Ramos (cell line): Measurements from ENCODE around the gene CRYAA.
"Not testable (repeated sequence)": the region's sequence is repeated elsewhere in the genome, so short reads cannot be mapped to it uniquely, and the experiment has no call there.

ENCODE experiments used
- in situ Hi-C: fragments of 300-500 bp; cut with MboI; formaldehyde crosslinking; loops from one replicate; pipeline ENCODE4 v1.14.3; 2022; ENCODE audit warnings: low sequenced_read_pairs; ENCODE audit not compliant: unreplicated experiment

CRYAA gene

GRCh38 chr21:43176621-43177020 lies 7.8 kb downstream of the CRYAA start:
- in situ Hi-C loops: not testable (repeated sequence)

DNA sequence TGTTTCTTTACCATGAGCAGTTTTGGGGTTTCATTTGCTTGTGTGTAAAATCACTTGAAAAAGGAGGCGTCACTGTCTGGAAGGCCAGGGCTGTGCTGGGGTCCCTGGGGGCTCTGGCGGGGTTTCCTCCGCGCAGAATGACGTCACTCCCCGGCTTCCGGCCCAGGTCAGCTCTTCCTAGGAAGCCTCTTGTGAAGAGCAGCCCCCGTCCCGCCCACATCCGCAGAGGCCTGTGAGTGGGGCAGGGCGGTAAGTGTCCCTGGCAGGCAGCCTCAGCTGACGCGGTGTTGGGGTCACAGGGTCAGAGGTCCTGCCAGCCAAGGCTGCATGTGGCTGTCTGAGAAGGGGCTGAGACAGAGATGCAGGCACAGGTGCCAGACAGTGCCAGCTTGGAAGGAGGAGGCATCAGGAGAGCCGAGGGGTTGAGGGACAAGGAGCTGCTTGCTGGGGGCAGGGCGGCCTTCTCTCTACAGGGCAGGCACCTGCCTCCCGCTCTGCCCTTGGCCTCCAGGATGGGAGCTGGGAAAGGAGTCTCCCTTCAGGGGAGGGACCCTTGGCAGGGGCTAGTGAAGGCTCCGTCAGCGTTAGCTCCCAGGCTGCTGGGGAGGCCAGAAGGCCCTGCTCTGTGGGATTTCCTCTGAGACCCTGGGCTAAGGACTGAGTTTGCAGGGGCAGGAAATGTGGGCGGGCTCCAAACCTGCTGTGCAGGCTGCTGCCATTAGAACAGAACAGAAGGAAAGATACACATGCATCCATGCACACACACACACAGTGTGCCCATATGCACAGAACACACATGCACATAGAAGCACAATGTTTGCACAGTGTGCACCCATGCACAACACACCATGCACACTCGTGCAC lies 8.5 kb downstream of the CRYAA start:
- in situ Hi-C loops: not testable (repeated sequence)

DNA sequence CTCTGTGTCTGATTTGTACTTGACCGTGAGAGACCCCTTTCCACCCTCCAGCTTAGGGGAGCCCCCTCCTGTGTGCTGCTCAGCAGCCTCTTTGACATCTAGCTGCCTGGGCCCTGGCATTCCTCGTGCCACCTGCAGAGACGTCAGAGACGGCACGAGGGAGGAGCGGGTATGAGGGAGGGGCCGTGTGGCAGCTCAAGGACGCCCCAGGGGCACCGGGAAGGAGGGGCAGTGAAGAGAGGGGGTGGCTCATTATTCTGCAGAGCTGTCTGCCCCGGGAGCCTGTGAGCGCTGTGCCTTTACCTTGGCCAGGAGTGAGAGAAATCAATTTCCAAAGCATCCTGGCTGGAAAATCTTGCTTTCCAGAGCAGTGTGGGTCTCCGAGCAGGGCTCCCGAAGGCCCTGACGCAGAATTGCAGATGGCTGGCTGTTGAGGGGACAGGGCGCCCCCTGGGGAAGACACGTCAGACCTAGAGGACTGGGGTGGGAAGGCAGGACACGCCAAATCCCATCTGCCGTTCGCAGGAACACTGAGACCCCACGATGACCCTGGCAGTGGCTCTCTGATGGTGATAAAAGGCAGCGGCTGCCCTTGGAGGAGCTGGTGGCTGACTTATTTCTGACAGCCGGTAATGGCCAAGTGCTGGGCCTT lies 9.5 kb downstream of the CRYAA start:
- in situ Hi-C loops: not testable (repeated sequence)

DNA sequence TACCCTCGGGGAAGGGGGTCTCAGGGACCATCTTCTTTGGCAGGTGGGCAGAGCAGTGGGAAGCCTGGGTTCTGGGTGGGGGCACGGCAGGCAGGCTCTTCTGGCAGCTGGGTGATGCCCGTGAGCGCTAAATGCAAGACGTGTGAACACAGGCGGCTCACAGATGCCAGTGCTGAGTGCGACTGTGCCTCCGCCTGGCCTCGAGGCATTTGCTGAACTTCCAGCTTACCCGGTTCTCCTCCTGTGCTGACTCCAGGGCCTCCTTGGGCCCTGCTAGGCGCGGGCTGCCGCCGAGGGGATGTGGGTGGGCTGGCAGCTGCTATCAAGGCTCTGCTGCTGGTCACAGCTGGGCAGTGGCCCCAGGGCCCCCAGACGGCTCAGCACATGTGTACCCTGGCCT lies 12.2 kb downstream of the CRYAA start:
- in situ Hi-C loops: not testable (repeated sequence)

- in situ Hi-C loops: not testable (repeated sequence)
These were observed 18.5 kb downstream of the CRYAA start for GRCh38 chr21:43187268-43187667.

DNA sequence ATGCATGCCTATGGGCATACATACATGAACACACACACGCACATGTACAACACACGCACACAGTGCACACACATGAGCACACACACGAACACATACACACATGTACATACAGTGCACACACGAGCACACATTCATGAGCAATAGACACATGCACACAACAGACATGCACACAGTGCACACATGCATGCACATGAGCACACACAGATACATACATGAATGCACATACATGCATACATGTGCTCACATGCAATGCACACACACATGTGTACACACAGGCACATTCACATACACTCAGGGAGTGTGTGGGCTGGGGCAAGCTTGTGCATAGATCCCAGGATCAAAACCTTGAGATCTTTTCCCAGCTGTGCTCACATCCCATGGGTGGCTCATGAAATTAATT lies 18.9 kb downstream of the CRYAA start:
- in situ Hi-C loops: no loop called here

GRCh38 chr21:43188181-43188580 lies 19.4 kb downstream of the CRYAA start:
- in situ Hi-C loops: no loop called here

DNA sequence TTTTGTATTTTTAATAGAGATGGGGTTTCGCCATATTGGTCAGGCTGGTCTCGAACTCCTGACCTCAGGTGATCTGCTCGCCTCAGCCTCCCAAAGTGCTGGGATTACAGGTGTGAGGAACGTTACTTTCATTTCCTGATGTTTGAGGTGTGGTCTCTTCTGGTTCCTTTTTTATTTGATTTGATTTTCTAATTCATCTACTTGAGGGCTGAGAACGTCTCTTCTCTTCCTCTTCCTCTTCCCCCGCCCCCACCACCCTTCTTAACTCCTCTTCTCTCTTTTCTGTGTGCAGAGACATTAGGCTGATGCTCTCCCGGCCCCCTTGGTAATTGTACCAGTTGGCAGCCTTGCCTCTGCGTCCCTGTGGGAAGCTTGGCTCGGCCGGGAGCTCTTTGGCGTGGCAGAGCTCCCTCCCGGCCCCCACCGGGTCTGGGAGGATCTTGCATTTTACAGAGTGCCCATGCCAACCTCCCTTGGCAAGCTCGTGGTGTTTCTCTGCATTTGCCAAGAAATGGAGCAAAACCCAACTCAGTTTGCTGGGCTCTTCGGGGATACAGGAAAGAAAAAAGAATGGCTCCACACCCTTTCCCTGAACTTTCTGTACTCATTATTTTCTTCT lies 19.9 kb downstream of the CRYAA start:
- in situ Hi-C loops: no loop called here

DNA sequence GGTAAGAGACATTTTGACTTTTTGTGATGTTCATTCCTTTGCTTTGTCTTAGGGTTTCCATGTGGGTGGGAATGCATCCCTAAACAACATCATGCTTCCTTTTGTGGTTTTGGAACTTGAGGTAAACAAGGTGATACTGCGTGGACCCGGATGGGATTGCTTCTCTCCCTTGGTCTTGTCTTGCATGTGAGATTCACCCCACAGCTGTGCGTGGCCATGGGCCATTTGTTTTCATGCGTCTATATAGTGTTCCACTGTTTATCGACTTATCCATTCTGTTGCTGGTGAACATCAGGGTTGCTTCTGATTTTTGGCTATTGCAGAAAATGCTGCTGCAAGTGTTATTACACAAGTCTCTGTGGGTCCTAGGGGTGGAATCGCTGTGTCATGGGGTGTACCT lies 21.1 kb downstream of the CRYAA start:
- in situ Hi-C loops: no loop called here

DNA sequence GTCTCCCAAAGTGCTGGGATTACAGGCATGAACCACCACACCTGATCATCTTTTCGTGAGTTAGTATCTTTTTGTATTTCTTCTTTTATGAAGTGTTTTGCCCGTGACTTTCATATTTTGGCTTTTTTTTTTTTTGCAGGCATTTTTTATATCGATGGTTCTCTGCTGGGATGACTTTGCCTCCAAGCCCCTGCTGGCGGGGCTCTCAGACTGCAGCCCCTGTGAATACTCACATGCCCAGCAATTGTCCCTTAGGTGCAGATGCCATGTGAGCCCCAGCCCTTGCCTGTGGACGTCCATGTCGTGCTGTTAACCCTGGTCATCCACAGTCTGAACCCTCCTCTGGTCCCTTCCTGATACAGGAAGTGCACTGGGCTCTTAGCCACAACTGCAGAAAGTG lies 21.7 kb downstream of the CRYAA start:
- in situ Hi-C loops: no loop called here

DNA sequence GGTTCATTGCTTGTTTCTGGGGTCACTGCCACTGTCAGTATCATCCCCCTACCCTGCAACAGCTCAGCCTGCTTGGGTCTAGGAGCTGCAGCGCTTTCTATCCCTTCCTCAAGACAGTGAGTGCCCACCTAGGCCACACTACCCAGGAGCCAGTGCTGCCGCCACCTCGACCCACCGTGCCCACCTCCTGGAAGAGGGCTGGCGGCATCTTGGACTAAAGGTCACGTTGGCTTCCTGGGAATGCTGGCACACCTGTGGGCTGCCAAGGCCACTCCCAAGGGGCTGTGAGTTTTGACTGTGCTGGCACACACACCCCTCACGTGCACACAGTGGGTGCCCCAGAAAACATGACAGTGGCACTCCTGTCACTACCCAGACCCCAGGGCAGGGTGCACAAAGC lies 22.1 kb downstream of the CRYAA start:
- in situ Hi-C loops: no loop called here

GRCh38 chr21:43191521-43191920 lies 22.7 kb downstream of the CRYAA start:
- in situ Hi-C loops: no loop called here

DNA sequence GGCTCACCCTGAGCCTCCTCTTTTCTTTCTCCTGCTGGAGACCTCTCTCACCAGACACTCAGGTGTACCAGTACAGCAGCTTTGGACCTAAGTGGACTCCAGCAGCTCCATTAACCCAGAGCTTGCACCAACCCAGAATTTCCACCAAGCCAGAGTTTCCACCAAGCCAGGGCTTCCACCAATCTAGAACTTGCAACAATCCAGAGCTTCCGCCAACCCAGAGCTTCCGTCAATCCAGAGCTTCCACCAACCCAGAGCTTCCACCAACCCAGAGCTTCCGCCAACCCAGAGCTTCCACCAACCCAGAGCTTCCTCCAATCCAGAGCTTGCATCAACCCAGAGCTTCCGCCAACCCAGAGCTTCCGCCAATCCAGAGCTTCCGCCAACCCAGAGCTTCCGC lies 23.2 kb downstream of the CRYAA start:
- in situ Hi-C loops: no loop called here

- in situ Hi-C loops: no loop called here
These were observed 23.8 kb downstream of the CRYAA start for GRCh38 chr21:43192501-43193081.

- in situ Hi-C loops: no loop called here
These were observed 24.4 kb downstream of the CRYAA start for GRCh38 chr21:43193088-43193650.

GRCh38 chr21:43193651-43194302 lies 25.0 kb downstream of the CRYAA start:
- in situ Hi-C loops: no loop called here

- in situ Hi-C loops: no loop called here
These were observed 25.7 kb downstream of the CRYAA start for GRCh38 chr21:43194303-43195120.

DNA sequence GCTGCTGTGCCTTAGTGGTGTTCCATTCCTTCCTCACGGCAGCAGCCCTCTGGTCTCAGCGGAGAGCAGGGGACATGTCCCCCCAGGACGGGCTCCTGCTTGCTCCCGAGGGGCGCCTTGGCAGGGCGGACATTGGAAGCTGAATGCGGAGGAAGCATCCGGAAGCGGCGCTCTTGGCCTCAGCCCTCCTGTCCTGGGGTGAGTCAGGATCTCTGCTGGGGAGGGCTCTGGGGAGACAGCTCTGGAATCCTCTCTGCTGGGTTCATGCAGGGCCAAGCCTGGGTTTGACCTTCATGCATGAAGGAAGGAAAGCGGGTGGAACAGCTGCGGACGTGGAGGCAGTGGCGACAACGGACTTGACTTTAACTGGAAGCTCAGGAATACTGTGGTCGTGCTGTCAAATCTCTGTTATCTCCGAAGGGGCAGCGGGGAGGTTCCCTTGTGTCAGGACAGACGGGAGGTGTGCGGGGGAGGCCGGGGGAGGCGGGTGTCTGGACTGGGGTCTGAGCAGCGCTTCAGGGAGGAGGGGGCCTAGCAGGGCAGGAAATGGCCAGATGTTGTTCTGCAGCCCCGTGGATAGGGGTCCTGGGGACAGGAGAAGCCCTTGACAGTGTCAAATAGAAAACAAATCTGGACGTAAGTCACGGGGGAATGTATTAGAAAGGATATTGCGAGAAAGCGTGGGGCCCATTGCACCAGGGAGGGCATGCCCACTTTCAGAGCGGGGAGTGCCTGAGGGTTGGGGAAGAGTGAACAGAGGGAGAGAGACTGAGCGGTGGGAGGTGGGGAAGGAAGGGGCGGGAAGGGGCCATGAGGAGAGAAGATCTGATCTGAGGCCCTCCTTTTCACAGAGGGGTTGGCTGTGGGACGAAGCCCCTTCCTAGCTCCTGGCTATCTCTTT lies 26.6 kb downstream of the CRYAA start:
- in situ Hi-C loops: no loop called here
